GM12892 (cell line): ENCODE data around the gene TNFRSF6B.

ENCODE experiments used
- POLR2A ChIP-seq: IDR thresholded peaks from 2 replicates; pipeline ENCODE4 v1.6.1; 2011; ENCODE audit warnings: low read depth, low read length, control low read depth
- TAF1 ChIP-seq: IDR thresholded peaks from 2 replicates; pipeline ENCODE4 v1.6.1; 2011; ENCODE audit warnings: low read depth, mild to moderate bottlenecking, control low read depth, low read length, borderline replicate concordance

DNA sequence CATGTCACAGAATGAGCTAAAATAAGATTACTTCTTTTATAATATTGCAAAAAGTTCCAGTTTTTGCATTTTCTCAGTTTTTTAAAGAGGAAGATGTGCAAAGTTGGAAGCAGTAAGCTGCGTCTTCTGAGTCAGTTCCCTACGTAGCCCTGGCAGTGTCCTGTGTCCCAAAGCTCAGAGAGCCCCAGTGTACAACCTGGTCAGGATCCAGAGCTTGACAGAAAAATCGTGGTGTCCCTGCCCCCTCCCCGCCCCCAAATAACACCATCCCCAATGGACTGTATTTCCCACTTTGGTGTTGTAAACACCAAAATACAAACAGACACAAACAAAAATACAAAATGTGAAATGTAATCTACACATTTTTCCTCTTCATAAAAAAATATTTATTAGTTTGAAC is 47.7 kb downstream of the TNFRSF6B start:
- TF ChIP-seq TAF1, result no peak
- TF ChIP-seq POLR2A, result no peak
